SK-N-SH treated with all-trans-retinoic acid at 6 μM for 48 hours (cell line): ENCODE results near the gene MS4A7.

Experiments used
- CREB5 ChIP-seq: fragments of 250-450 bp; sonication (Bioruptor Pico); IDR thresholded peaks from 2 replicates; pipeline ENCODE4 v1.5.1; 2020; ENCODE audit warnings: low read depth, mild to moderate bottlenecking, moderate library complexity
- CSRNP3 ChIP-seq: fragments of 250-450 bp; sonication (Bioruptor Pico); IDR thresholded peaks from 2 replicates; pipeline ENCODE4 v1.5.1; 2021; ENCODE audit warnings: mild to moderate bottlenecking, moderate library complexity
- PATZ1 ChIP-seq: fragments of 250-450 bp; sonication (Bioruptor Pico); IDR thresholded peaks from 2 replicates; pipeline ENCODE4 v1.8.0; 2020; ENCODE audit warnings: mild to moderate bottlenecking, moderate library complexity, borderline replicate concordance
- RARB ChIP-seq: fragments of 250-450 bp; sonication (Bioruptor Pico); IDR thresholded peaks from 2 replicates; pipeline ENCODE4 v1.8.0; 2021; ENCODE audit warnings: mild to moderate bottlenecking, moderate library complexity
- ZFP30 ChIP-seq: fragments of 450-650 bp; formaldehyde crosslinking; IDR thresholded peaks from 2 replicates; pipeline ENCODE4 v1.5.0; 2022; ENCODE audit warnings: mild to moderate bottlenecking, moderate library complexity
- ZNF70 ChIP-seq: fragments of 450-650 bp; formaldehyde crosslinking; IDR thresholded peaks from 2 replicates; pipeline ENCODE4 v1.5.0; 2020; ENCODE audit warnings: mild to moderate bottlenecking, moderate library complexity

- TF ChIP-seq ZNF70 (CRISPR knock-in tag), result no peak
- TF ChIP-seq ZFP30 (CRISPR knock-in tag), result no peak
- no peak for TF ChIP-seq CSRNP3
- TF ChIP-seq PATZ1 (CRISPR knock-in tag), result no peak
- no peak for TF ChIP-seq RARB (CRISPR knock-in tag)
- TF ChIP-seq CREB5, result no peak
These were observed 18.5 kb downstream of the MS4A7 start for GRCh38 chr11:60396799-60397198.
